Endothelial cell (in vitro differentiated cells): ENCODE results near the gene SPTB. TPM values are rescaled to one million over a fixed set of nuclear protein-coding genes. Genes with fewer than 3 reads are reported as not detected.
A peak's percentile ranks its signal among the peaks of the same experiment; 100 is the strongest.

Experiments used
- DNase-seq: peaks from one replicate; pipeline ENCODE4 v3.0.0; 2021; ENCODE audit warnings: low spot score
- H3K27ac Mint-ChIP-seq: one replicate; pipeline ENCODE4 v1.8.0; 2021; ENCODE audit warnings: mixed read lengths, inconsistent platforms; ENCODE audit not compliant: unreplicated experiment
- H3K27me3 Mint-ChIP-seq: one replicate; pipeline ENCODE4 v1.8.0; 2021; ENCODE audit warnings: mild to moderate bottlenecking, moderate library complexity, mixed read lengths, inconsistent platforms; ENCODE audit not compliant: unreplicated experiment
- H3K36me3 Mint-ChIP-seq: one replicate; pipeline ENCODE4 v1.8.0; 2021; ENCODE audit warnings: mild to moderate bottlenecking, low read depth, mixed read lengths, inconsistent platforms; ENCODE audit not compliant: unreplicated experiment
- H3K4me1 Mint-ChIP-seq: one replicate; pipeline ENCODE4 v1.8.0; 2021; ENCODE audit warnings: mild to moderate bottlenecking, mixed read lengths, inconsistent platforms; ENCODE audit not compliant: unreplicated experiment
- H3K4me3 Mint-ChIP-seq: one replicate; pipeline ENCODE4 v1.8.0; 2021; ENCODE audit warnings: mild to moderate bottlenecking, mixed read lengths, inconsistent platforms; ENCODE audit not compliant: unreplicated experiment
- H3K9me3 Mint-ChIP-seq: one replicate; pipeline ENCODE4 v1.8.0; 2021; ENCODE audit warnings: mixed read lengths, inconsistent platforms; ENCODE audit not compliant: unreplicated experiment
- total RNA-seq: library from RNA; stranded (reverse); fragmentation: NEBNext Ultra II Directional; extraction: Animal tissue kit (Norgen Biotek cat#: 25700); gene quantifications from one replicate; pipeline ENCODE4 v1.2.1, GENCODE V29; 2021; ENCODE audit not compliant: unreplicated experiment
- TF ChIP-seq, protein P1 (sequence below): fragments of 200-600 bp; sonication (generic); IDR thresholded peaks from one replicate; pipeline ENCODE4 v1.5.0; 2021; ENCODE audit warnings: antibody characterized with exemption; ENCODE audit not compliant: unreplicated experiment

Gene SPTB
- total RNA-seq, 1 donor from 2014 or later, result 0.08 TPM

GRCh38 chr14:64741961-64742360 lies 137.7 kb downstream of the SPTB start:
- H3K27me3 Mint-ChIP-seq, result peaks cover 10% of the 10 kb centered on the region
- H3K9me3 Mint-ChIP-seq, result no peaks in the 10 kb centered on the region
- no peak for DNase-seq
- H3K36me3 Mint-ChIP-seq, result peaks cover 32% of the 10 kb centered on the region
- H3K4me1 Mint-ChIP-seq, result peaks cover 10% of the 10 kb centered on the region
- TF ChIP-seq, protein P1, sequence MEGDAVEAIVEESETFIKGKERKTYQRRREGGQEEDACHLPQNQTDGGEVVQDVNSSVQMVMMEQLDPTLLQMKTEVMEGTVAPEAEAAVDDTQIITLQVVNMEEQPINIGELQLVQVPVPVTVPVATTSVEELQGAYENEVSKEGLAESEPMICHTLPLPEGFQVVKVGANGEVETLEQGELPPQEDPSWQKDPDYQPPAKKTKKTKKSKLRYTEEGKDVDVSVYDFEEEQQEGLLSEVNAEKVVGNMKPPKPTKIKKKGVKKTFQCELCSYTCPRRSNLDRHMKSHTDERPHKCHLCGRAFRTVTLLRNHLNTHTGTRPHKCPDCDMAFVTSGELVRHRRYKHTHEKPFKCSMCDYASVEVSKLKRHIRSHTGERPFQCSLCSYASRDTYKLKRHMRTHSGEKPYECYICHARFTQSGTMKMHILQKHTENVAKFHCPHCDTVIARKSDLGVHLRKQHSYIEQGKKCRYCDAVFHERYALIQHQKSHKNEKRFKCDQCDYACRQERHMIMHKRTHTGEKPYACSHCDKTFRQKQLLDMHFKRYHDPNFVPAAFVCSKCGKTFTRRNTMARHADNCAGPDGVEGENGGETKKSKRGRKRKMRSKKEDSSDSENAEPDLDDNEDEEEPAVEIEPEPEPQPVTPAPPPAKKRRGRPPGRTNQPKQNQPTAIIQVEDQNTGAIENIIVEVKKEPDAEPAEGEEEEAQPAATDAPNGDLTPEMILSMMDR, result no peak
- no peak overlapping the region for H3K27ac Mint-ChIP-seq
- H3K4me3 Mint-ChIP-seq, result no peak overlapping the region

- no peak for DNase-seq
- peaks cover 29% of the 10 kb centered on the region for H3K36me3 Mint-ChIP-seq
- peaks cover 10% of the 10 kb centered on the region for H3K27me3 Mint-ChIP-seq
- H3K9me3 Mint-ChIP-seq, result no peaks in the 10 kb centered on the region
- peaks cover 6% of the 10 kb centered on the region for H3K4me1 Mint-ChIP-seq
- no peak overlapping the region for H3K27ac Mint-ChIP-seq
- TF ChIP-seq, protein P1, result no peak
- peak overlapping the region; percentile 59 for H3K4me3 Mint-ChIP-seq
Observed at GRCh38 chr14:64741200-64741599, 138.5 kb downstream of the SPTB start.

- H3K9me3 Mint-ChIP-seq, result no peaks in the 10 kb centered on the region
- H3K4me1 Mint-ChIP-seq, result peaks cover 10% of the 10 kb centered on the region
- H3K36me3 Mint-ChIP-seq, result peaks cover 27% of the 10 kb centered on the region
- H3K27me3 Mint-ChIP-seq, result peaks cover 3% of the 10 kb centered on the region
- TF ChIP-seq, protein P1, result no peak
- no peak overlapping the region for H3K27ac Mint-ChIP-seq
- DNase-seq, result no peak
- no peak overlapping the region for H3K4me3 Mint-ChIP-seq
Observed at GRCh38 chr14:64738281-64738804, 141.4 kb downstream of the SPTB start.

GRCh38 chr14:64737391-64738280 lies 142.1 kb downstream of the SPTB start:
- no peak overlapping the region for H3K4me3 Mint-ChIP-seq

More at GRCh38 chr14:64737391-64738280, 142.1 kb downstream of the SPTB start:
- peaks cover 3% of the 10 kb centered on the region for H3K27me3 Mint-ChIP-seq
- no peak overlapping the region for H3K27ac Mint-ChIP-seq
- H3K9me3 Mint-ChIP-seq, result no peaks in the 10 kb centered on the region
- DNase-seq, result no peak
- peaks cover 27% of the 10 kb centered on the region for H3K36me3 Mint-ChIP-seq
- TF ChIP-seq, protein P1, result no peak
- H3K4me1 Mint-ChIP-seq, result peaks cover 10% of the 10 kb centered on the region
